ENCODE measurements around the gene PSMA5.

PSMA5 gene

GRCh38 chr1:109370712-109371340 is 55.4 kb downstream of the PSMA5 start:
- DNase-seq = peak in 1 of 56 donors; percentile 27

DNA sequence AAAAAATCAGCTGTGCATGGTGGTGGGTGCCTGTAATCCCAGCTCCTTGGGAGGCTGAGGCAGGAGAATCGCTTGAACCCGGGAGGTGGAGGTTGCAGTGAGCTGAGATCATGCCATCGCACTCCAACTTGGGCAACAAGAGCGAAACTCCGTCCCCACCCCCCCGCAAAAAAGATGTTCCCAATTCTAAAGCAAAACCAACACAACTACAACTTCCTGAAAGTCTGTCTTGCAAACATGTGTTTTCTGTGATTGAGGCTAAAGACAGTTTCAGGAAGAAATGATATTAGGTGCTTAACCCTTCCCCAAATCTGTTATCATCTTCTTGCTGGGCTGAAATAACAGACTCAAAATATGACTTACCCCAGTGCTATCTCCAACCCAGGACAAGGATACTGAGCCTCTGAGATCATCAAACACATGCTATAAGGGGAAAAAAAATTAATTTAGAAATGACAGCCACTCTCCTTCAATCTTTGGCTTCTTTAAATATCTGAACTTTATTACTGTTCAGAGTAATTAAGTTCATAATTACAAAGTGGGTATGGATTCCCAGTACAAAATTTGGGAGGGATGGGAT is 57.0 kb downstream of the PSMA5 start:
- peak in 1 of 56 donors; percentile 11 for DNase-seq

GRCh38 chr1:109368464-109368863 is 57.8 kb downstream of the PSMA5 start:
- DNase-seq = no peak

DNA sequence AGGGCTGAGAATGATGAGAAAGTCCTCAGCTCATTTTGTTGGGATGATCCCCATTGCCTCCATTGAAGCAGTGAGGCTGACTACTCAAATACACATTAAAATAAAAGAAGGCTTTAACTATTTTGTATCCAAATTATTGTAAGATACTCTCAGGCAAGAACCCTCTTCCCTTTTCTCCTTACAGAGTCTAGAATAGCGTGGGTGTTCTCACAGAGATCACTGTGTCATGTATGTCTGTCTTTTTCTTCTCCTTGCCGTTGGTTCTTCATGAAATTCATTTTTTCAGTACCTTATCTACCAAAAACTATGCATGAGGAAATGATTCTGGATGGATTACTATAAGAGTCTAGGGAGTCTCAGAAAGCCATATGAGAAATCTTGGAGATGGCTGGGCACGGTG is 58.6 kb downstream of the PSMA5 start:
- no peak for DNase-seq

DNA sequence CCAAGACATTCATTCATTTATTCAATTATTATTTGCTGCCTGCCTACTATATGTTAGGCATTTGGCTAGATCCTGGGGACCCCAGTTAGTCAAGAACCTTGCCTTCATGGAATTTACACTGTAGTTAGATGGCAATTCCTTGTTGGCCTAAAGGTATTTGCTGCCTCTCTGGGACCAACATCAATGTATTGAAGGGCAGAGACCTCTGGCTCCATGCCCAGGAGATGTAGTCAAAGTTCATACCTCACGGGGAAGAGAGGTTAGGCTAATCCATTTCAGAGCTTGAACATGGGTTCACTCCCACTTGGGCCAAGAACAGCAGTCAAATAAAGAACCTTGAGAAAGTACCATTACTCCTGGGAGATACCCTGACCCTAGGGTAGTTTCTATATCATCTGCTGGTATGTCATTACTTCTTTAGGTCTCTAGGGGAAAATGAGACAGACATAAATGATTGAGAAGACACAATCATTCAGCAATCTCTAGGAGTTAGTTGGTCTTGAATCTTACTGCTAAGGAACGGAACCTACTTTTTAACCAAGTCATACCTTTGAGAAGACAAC is 60.5 kb downstream of the PSMA5 start:
- no peak for DNase-seq

GRCh38 chr1:109361649-109362048 is 64.6 kb downstream of the PSMA5 start:
- no peak for DNase-seq

DNA sequence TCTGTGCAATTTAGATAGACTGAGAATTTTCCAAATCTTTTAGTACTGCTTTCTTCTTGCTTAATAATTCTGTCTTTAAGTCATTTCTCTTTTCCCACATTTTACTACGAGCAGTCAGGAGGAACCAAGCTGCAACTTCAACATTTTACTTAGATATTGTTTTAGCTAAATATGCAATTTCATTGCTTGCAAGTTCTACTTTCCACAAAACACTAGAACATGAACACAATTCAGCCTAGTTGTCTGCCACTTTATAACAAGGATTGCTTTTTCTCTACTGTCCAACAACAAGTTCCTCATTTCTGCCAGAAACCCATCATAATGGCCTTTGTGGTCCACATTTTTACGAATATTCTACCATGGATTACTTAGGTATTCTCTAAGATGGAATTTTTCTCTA is 65.2 kb downstream of the PSMA5 start:
- DNase-seq = no peak

GRCh38 chr1:109357616-109358015 is 68.6 kb downstream of the PSMA5 start:
- DNase-seq = no peak

DNA sequence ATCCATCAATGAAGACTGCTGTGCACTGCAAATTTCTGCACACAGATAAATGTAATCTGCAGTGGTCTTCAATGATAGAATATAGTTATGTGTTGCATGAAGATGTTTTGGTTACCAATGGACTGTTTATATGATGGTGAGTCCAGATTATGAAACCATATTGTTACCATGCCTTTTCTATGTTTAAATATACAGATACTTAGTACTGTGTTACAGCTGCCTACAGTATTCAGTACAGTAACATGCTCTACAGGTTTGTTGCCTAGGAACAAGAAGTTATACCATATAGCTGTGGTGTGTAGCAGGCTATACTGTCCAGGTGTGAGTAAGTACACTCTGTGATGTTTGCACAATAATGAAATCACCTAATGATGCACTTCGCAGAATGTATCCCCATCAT is 69.3 kb downstream of the PSMA5 start:
- no peak for DNase-seq

DNA sequence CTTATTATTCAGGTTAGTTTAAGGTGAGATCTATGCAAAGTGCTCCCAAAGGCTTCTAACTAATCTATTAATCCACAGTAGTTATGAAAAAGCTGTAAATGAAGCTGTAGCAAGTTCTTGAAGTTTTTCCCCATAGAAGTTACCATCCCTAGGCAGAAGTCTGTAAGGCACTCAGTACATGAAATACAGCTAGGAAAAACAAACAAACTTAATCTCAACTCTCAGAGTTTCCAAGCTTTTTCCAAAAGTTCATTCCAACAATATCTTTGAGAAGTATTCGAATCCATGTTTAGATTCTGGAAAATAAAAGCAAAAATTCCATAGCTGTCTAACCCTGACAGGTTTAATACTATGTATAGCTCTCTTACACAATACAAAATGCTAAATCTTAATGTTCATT is 69.7 kb downstream of the PSMA5 start:
- DNase-seq = no peak

DNA sequence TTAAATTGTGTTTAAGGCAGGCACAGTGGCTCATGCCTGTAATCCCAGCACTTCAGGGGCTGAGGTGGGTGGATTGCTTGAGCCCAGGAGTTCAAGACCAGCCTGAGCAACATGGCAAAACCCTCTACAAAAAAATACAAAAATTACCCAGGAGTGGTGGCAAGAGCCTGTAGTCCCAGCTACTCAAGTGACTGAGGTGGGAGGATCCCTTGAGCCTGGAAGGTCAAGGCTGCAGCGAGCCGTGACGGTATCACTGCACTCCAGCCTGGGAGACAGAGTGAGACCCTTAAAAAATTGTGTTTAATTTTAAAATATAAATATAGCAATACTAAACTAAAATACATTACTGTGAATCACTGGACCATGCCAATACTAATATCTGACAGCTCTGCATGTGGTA is 71.3 kb downstream of the PSMA5 start:
- no peak for DNase-seq

DNA sequence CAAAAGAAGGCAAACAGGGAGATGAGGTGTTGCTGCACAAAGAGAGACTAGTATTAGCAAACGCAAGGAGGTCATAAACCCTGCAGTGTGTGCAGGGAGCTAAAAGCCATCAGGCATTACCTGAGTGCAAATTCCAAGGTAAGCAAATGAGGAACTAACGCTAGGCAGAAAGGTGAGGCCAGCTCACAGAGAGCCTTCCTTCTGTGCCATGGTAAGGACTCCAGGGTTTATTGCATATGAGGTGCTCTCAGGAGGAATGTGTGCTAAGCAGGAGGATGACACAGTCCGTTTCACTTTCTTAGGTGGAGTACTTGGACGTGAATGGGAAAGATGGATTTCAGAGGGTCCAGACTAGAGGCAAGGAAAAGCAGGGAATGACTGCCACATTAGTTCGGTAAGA is 74.8 kb downstream of the PSMA5 start:
- DNase-seq = no peak

DNA sequence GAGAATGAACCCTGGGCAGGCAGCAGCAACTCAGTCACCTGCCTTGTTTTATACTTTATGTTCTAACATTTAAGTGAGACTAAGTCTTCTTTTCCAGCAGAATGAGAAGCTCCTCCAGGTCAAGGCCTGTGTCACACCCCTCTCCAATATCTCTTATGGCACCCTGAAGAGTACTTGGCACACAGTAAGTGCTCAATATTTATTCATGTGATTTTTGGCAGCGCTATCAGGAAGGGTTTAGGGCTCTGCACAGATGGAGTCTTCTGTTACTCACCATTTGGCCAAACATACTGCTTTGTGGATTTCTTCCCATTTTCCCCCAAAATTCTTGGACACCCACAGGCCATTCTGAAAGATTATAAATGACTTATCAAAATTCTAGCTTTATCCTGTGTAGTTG is 75.6 kb downstream of the PSMA5 start:
- DNase-seq = no peak

DNA sequence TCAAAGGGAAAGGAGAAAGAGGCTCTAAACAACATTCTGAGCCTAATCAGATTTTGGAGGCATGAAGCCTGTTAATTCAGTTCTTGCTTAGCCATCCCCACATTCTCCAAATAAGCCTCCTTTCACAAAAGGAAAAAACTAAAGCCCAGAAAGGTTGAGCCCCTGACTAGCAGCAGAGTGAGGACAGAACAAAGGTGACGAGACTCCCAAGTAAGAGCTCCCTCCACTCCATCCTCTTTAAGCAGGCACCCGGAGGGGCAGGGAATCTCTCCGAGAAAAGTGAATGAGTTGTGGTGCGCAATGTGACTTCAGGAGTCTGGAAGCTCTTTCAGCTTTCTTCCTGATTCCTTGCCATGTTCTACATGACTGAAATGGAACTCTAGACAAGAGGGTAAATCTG is 76.1 kb downstream of the PSMA5 start:
- no peak for DNase-seq
